ENCODE measurements around the gene MYH11.
A peak's percentile ranks its signal among the peaks of the same experiment; 100 is the strongest.

The MYH11 gene

GRCh38 chr16:15856901-15857698 lies at the start of gene MYH11:
TSS of gene MYH11 (minus strand) at chr16:15857028. CDS start at chr16:15838252, 18,776 bp downstream.
- peak; percentile 21 for DNase-seq

DNA sequence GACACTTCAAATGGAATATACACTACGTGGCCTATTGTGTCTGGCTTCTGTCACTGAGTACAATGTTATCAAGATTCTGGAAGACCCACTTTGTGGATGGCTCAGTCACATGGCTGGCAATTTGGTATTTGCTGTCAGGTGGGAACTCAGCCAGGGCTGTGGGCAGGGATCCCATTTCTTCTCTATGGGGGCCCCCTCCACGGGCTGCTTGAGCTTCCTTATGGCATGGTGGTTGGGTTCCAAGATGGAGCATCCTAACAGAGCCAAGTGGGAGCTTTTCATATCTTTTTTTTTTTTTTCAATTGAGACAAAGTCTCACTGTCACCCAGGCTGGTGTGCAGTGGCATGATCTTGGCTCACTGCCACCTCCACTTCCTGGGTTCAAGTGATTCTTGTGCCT lies 49.6 kb upstream of the MYH11 start:
- no peak for DNase-seq

DNA sequence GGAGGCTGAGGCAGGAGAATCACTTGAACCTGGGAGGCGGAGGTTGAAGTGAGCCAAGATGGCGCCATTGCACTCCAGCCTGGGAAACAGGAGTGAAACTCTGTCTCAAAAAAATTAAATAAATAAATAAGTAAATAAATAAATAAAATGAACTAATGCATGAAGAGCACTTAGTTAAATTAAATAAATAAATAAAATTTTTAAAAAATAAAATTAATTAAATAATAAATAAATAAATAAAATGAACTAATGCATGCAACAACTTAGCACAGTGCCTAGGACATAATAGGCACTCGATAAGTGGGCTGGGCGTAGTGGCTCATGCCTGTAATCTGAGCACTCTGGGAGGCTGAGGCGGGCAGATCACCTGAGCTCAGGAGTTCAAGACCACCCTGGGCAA lies 47.1 kb upstream of the MYH11 start:
- no peak for DNase-seq

GRCh38 chr16:15900901-15901500 lies 44.2 kb upstream of the MYH11 start:
- DNase-seq = no peak

- DNase-seq = no peak
These were observed 43.5 kb upstream of the MYH11 start for GRCh38 chr16:15900357-15900756.

DNA sequence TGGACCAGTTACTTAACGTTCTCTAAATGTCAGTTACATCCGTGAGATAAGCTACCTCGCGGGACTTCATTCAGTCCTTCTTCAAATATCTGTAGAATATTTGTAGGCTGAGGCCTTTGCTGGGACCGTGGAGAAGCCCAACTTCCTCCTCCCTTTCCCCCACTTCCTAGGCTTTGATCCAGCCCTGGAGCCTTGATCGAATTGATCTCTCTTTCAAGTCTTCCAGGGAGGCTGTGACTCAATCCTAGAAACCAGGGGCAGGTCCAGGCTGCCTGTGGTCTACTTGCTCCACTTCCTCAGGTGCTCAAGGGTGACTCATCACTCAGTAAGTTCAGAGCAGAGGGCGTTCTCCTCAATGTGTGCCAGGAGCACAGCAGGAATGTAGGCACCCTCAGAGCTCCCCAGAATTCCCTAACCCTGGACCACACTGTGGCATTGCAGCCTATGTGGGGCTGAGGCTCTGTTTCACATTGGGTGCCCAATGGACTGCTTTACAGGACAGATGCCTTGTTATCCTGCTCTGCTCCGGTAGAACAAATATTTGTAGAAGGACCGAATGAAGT lies 42.8 kb upstream of the MYH11 start:
- DNase-seq = no peak

DNA sequence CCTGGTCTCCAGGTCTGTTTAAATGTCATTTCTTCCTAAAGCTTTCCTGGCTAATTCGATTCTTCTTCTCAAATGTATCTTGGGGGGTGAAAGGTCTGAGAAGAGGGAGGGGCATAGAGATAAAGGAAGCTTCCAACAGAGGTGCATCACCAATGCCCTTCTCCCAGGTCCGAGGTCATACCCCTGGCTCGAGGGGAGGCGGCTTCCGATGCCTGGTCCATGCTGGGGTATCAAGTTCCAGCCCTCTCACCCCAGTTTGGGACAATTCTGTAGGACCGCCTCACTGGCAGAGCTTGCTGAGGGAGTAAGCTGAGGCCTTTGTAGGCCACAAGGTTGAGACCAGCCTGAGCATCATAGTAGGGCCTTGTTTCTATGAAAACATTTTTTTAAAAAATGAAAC lies 41.8 kb upstream of the MYH11 start:
- no peak for DNase-seq

GRCh38 chr16:15897834-15898254 lies 41.0 kb upstream of the MYH11 start:
- DNase-seq = no peak

GRCh38 chr16:15897121-15897780 lies 40.4 kb upstream of the MYH11 start:
- DNase-seq = no peak

DNA sequence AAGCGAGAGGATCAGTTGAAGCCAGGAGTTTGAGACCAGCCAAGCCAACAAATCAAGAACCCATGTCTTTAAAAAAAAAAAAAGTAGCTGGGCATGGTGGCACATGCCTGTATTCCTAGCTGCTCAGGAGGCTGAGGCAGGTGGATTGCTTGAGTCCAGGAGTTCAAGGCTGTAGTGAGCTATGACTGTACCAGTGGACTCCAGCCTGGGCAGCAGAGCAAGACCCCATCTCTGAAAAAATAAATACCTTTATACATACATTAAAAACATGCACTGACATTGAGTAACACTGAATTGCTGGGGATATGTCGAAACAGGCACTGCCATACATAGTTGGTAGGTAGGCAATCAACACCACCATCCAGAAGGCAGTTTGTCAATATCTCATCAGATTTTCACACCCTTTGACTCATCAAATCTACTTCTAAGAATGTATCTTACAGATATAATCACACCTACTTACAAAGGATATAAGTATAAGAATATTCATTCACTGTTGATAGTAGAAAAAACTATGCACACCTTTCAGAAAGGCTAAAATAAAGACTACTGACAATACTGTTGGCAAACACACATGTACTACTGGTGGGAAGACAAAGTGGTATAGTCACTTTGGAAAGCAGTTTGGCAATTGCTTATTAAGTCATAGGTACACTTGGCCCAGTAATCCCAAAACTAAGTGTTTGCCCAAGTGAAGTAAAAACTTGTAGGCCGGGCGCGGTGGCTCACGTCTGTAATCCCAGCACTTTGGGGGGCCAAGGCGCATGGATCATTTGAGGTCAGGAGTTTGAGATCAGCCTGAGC lies 37.9 kb upstream of the MYH11 start:
- DNase-seq = no peak

DNA sequence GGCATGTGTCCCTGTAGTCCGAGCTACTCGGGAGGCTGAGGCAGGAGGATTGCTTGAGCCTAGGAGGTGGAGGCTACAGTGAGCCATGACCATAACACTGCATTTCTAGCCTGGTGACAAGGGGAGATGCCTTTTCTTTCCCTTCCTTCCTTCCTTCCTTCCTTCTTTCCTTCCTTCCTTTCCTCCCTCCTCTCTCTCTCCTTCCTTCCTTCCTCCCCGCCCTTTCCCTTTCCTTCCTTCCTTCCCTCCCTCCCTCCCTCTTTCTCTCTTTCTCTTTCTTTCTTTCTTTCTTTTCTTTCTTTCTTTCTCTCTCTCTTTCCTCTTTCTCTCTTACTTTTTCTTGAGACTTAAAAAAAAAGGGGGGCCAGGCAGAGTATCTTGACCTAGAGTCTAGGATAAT lies 34.7 kb upstream of the MYH11 start:
- no peak for DNase-seq

- peak; percentile 99 for DNase-seq
These were observed 31.5 kb upstream of the MYH11 start, which contains the start of gene CEP20 for GRCh38 chr16:15888072-15888976. TSS of gene CEP20 (minus strand) at chr16:15888603. CDS start at chr16:15888585, 18 bp downstream.

- no peak for DNase-seq
These were observed 30.5 kb upstream of the MYH11 start for GRCh38 chr16:15887283-15887682.

GRCh38 chr16:15886078-15886477 lies 29.2 kb upstream of the MYH11 start:
- no peak for DNase-seq

GRCh38 chr16:15885560-15886001 lies 28.8 kb upstream of the MYH11 start:
- DNase-seq = no peak

DNA sequence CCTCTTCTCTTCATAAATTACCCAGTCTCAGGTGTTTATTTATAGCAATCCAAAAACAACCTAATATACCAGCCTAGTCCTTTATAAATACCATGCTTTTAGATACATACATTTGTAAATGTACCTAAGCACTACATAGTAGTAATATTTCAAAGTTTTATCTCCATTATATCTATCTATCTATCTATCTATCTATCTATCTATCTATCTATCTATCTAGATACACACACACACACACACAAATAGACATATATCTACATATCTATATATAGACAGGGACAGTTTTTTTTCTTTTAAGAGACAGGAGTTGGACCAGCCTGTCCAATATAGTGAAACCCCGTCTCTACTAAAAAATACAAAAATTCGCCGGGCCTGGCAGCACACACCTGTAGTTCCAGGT lies 25.7 kb upstream of the MYH11 start:
- no peak for DNase-seq

DNA sequence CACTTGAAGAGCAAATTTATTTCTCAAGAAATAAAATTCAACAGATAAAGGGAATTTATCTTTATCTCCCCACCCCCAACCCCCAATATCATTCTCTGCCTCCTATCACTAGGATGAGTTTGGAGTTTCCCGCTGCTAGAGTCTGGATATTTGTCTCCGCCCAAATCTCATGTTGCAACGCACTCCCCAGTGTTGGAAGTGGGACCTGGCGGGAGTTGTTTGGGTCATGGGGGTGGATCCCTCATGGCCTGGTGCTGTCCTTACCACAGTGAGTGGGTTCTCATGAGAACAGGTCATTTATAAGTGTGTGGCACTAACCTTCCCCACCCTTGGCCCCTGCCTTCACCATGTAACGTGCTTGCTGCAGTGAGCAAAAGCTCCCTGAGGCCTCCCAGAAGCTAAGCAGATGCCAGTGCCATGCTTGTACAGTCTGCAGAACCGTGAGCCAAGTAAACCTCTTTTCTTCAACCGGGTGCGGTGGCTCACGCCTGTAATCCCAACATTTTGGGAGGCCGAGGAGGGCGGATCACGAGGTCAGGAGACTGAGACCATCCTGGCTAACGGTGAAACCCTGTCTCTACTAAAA lies 25.1 kb upstream of the MYH11 start:
- DNase-seq = no peak

DNA sequence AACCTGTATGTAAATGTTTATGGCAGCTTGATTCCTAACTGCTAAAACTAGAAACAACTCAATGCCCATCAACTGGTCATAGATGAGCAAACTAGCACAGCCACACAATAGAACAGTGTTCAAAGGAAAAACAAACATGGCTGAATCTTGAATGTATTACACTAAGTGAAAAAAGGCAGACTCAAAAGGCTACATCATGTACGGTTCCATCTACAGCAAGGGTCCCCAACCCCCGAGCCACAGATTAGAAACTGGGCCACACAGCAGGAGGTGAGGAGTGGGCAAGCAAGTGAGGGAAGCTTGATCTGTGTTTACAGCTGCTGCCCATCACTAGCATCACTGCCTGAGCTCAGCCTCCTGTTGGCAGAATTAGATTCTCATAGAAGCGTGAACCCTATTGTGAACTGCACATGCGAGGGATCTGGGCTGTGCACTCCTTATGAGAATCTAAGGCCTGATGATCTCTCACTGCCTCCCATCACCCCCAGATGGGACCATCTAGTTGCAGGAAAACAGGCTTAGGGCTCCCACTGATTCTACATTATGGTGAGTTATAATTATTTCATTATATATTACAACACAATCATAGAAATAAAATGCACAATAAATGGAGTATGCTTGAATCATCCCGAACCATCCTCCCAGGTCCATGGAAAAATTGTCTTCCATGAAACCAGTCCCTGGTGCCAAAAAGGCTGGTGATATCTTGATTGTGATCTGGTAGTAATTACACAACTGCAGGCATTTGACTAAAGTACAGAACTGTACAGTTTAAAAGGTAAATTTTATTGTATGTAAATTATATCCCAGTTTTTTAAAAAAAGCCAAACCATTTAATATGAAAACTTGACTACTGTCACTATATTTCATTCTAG lies 23.8 kb upstream of the MYH11 start:
- no peak for DNase-seq

DNA sequence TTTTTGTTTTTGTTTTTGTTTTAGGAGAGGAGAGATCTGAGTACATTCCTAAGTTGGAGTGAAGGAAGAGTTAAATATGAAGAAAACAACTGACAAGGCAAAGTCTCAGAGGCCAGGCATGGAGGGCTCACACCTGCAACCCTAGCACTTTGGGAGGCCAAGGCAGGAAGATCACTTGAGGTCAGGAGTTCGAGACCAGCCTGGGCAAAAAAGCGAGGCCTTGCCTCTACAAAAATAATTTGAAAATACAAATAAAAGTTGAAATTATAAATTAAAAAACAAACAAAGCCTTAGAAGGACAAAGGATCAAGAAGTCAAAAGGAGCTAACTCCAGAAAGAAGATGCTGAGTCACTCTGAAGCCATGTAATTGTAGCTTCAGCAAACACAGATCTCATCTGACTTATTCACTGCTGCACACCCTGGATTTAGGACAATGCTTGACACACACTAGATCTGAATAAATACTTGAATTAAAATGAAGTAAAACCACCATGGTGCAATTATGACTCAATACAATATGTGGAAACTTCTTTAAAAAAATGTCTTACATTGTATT lies 22.5 kb upstream of the MYH11 start:
- no peak for DNase-seq

- DNase-seq = no peak
These were observed 19.7 kb upstream of the MYH11 start for GRCh38 chr16:15876503-15876902.
